ACC112 (cell line): ENCODE results near the gene ANXA10.
"Not testable (repeated sequence)": the region's sequence is repeated elsewhere in the genome, so short reads cannot be mapped to it uniquely, and the experiment has no call there.

Experiments
- H2AFZ ChIP-seq: fragments of 200-600 bp; sonication (generic); one replicate; pipeline ENCODE4 v1.6.0; 2017; ENCODE audit warnings: antibody characterized with exemption, low read length; ENCODE audit not compliant: unreplicated experiment
- H3K27ac ChIP-seq: fragments of 200-600 bp; sonication (generic); 2 replicates; pipeline ENCODE4 v1.5.1; 2014; ENCODE audit warnings: low read depth, mild to moderate bottlenecking, antibody characterized with exemption, low read length, moderate library complexity
- H3K27me3 ChIP-seq: fragments of 200-600 bp; sonication (generic); 2 replicates; pipeline ENCODE4 v1.6.1; 2014; ENCODE audit warnings: mild to moderate bottlenecking, antibody characterized with exemption, low read length, moderate library complexity, mixed read lengths; ENCODE audit not compliant: insufficient read depth
- H3K36me3 ChIP-seq: fragments of 200-600 bp; sonication (generic); 2 replicates; pipeline ENCODE4 v1.6.1; 2016; ENCODE audit warnings: mild to moderate bottlenecking, antibody characterized with exemption, low read length, moderate library complexity, mixed read lengths; ENCODE audit not compliant: insufficient read depth
- H3K4me1 ChIP-seq: fragments of 200-600 bp; sonication (generic); one replicate; pipeline ENCODE4 v1.6.1; 2016; ENCODE audit warnings: low read length, mixed read lengths; ENCODE audit not compliant: insufficient read depth, unreplicated experiment, control insufficient read depth
- H3K4me3 ChIP-seq: fragments of 200-600 bp; sonication (generic); 2 replicates; pipeline ENCODE4 v1.5.1; 2014; ENCODE audit warnings: mild to moderate bottlenecking, low read depth, low read length
- H3K79me2 ChIP-seq: fragments of 200-600 bp; sonication (generic); one replicate; pipeline ENCODE4 v1.6.0; 2016; ENCODE audit warnings: low read length; ENCODE audit not compliant: control insufficient read depth, unreplicated experiment, insufficient read depth

ANXA10 gene

GRCh38 chr4:168077726-168078239, 14.6 kb upstream of the ANXA10 start:
- Histone ChIP-seq H3K79me2 (no peaks in the 10 kb centered on the region), H2AFZ (no peak overlapping the region), H3K4me1 (peaks cover 9% of the 10 kb centered on the region), H3K27me3 (no peaks in the 10 kb centered on the region), H3K36me3 (no peaks in the 10 kb centered on the region), H3K4me3 (no peak overlapping the region), H3K27ac (no peak overlapping the region)

GRCh38 chr4:168082379-168082778, 10.0 kb upstream of the ANXA10 start:
- H2AFZ ChIP-seq = no peak overlapping the region
- peaks cover 6% of the 10 kb centered on the region for H3K4me1 ChIP-seq
- no peak overlapping the region for H3K4me3 ChIP-seq
- no peaks in the 10 kb centered on the region for H3K79me2 ChIP-seq
- no peak overlapping the region for H3K27ac ChIP-seq
- H3K27me3 ChIP-seq = no peaks in the 10 kb centered on the region
- no peaks in the 10 kb centered on the region; the same call in 1 of the 2 replicates for H3K36me3 ChIP-seq

GRCh38 chr4:168095776-168096406, 3.6 kb downstream of the ANXA10 start:
- peaks cover 5% of the 10 kb centered on the region; the same call in 1 of the 2 replicates for H3K36me3 ChIP-seq
- no peaks in the 10 kb centered on the region for H3K79me2 ChIP-seq
- H3K4me3 ChIP-seq = peak overlapping the region; percentile 44
- H3K27me3 ChIP-seq = no peaks in the 10 kb centered on the region
- peaks cover 57% of the 10 kb centered on the region for H3K4me1 ChIP-seq
- peak overlapping the region; percentile 16 for H2AFZ ChIP-seq
- H3K27ac ChIP-seq = peak overlapping the region; percentile 84

- peak overlapping the region; percentile 84 for H3K27ac ChIP-seq
- H3K79me2 ChIP-seq = no peaks in the 10 kb centered on the region
- peaks cover 5% of the 10 kb centered on the region; the same call in 1 of the 2 replicates for H3K36me3 ChIP-seq
- peak overlapping the region; percentile 11 for H2AFZ ChIP-seq
- peaks cover 62% of the 10 kb centered on the region for H3K4me1 ChIP-seq
- no peaks in the 10 kb centered on the region for H3K27me3 ChIP-seq
- 0 out of 2 replicates have a peak overlapping the region, but pooled peaks have one; percentile 44 for H3K4me3 ChIP-seq
Measured at GRCh38 chr4:168096407-168096784, 4.1 kb downstream of the ANXA10 start.

DNA sequence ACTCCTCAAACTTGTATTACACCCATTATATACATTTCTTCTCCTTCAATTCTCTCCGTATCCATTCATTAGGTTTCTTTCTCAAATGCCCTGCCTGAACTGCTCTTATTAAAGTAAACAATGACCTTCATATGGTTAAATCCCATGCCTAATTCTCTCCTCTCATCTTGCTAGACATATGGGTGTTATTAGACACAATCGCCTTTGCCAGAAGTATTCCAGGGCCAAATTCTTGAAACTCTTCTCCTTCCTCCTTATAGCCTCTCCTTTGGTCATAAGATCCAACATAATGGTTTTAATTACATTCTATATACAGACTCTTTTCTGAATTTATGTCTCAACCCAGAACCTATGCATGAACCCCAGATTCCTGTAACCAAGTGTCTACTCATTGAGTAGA, 4.8 kb downstream of the ANXA10 start:
- Histone ChIP-seq H3K27ac (peak overlapping the region; percentile 84), H3K4me1 (peaks cover 62% of the 10 kb centered on the region), H2AFZ (peak overlapping the region; percentile 28)

GRCh38 chr4:168098248-168098717, 5.9 kb downstream of the ANXA10 start:
- peaks cover 57% of the 10 kb centered on the region for H3K4me1 ChIP-seq
- no peak overlapping the region for H3K4me3 ChIP-seq
- no peaks in the 10 kb centered on the region for H3K27me3 ChIP-seq
- H3K27ac ChIP-seq = peak overlapping the region; percentile 84
- no peaks in the 10 kb centered on the region for H3K79me2 ChIP-seq
- H2AFZ ChIP-seq = no peak overlapping the region
- H3K36me3 ChIP-seq = peaks cover 10% of the 10 kb centered on the region; the same call in 1 of the 2 replicates

More for the DNA sequence above, 4.8 kb downstream of the ANXA10 start:
- Histone ChIP-seq H3K79me2 (no peaks in the 10 kb centered on the region), H3K36me3 (peaks cover 9% of the 10 kb centered on the region), H3K27me3 (no peaks in the 10 kb centered on the region), H3K4me3 (no peak overlapping the region)

DNA sequence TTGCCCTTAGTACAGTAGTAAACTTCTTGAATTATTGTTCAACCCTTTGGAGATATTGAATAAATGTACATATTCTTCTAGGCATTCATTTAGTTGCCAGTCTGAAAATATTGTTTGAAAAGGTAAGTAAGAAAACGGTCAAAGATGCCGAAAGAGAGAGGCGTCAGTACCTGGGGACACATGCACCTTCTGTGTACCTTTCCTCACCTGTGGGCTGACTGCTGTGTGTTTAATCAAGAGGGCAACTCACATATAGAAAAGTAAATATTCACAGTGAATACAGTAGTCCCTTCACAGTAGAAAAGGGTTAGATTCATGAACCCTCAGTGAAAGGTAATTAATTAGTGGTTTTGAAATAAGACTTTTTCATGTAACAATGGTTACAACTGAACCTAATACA, 6.9 kb downstream of the ANXA10 start:
- peak overlapping the region; percentile 84 for H3K27ac ChIP-seq
- peaks cover 10% of the 10 kb centered on the region; the same call in 1 of the 2 replicates for H3K36me3 ChIP-seq
- H3K4me1 ChIP-seq = peaks cover 57% of the 10 kb centered on the region
- no peaks in the 10 kb centered on the region for H3K27me3 ChIP-seq
- peak overlapping the region; percentile 44 for H2AFZ ChIP-seq
- H3K4me3 ChIP-seq = peak overlapping the region; percentile 5; the same call in 1 of the 2 replicates
- no peaks in the 10 kb centered on the region for H3K79me2 ChIP-seq

GRCh38 chr4:168101026-168101425, 8.7 kb downstream of the ANXA10 start:
- Histone ChIP-seq H3K4me1 (peaks cover 50% of the 10 kb centered on the region), H3K27ac (peak overlapping the region; percentile 84), H2AFZ (no peak overlapping the region), H3K4me3 (no peak overlapping the region), H3K79me2 (no peaks in the 10 kb centered on the region), H3K36me3 (peaks cover 10% of the 10 kb centered on the region; the same call in 1 of the 2 replicates), H3K27me3 (no peaks in the 10 kb centered on the region)

- Histone ChIP-seq H3K27ac (peak overlapping the region; percentile 43; the same call in 1 of the 2 replicates), H3K4me3 (no peak overlapping the region), H3K79me2 (no peaks in the 10 kb centered on the region), H2AFZ (no peak overlapping the region), H3K36me3 (peaks cover 10% of the 10 kb centered on the region; the same call in 1 of the 2 replicates), H3K27me3 (no peaks in the 10 kb centered on the region), H3K4me1 (peaks cover 38% of the 10 kb centered on the region)
Measured at GRCh38 chr4:168102403-168102802, 10.1 kb downstream of the ANXA10 start.

DNA sequence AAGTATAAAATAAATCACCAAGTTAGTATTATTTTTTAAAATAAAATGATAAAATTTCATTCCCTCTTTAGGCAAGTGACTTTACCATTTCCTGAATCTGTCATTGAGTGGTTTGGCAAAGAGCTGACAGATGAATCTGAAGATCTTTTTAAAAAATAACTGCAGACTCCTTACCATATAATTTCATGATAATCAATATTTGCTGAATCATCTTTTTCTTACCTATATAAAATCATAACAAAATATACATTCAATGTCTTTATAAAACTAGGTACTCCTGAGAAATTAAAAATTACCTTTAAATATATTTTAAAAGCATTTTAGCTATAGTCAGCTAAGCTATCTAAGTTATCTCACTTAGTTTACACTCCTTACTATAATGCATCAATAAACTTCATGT, 17.2 kb downstream of the ANXA10 start:
- Histone ChIP-seq H3K79me2 (no peaks in the 10 kb centered on the region), H2AFZ (no peak overlapping the region), H3K27ac (no peak overlapping the region), H3K27me3 (no peaks in the 10 kb centered on the region), H3K4me1 (peaks cover 12% of the 10 kb centered on the region), H3K36me3 (no peaks in the 10 kb centered on the region), H3K4me3 (no peak overlapping the region)

DNA sequence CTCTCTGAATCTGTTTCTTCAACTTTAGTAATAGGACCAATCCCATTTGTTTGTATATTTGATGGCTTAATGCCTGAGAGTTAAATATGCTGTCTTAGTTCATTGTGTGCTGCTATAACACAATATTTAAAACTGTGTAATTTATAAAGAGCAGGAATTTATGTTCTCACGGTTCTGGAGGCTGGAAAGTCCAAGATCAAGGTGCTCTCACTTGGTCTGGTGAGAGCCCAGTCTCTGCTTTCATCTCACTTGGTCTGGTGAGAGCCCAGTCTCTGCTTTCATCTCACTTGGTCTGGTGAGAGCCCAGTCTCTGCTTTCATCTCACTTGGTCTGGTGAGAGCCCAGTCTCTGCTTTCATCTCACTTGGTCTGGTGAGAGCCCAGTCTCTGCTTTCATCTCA, 20.7 kb downstream of the ANXA10 start:
- not testable (repeated sequence) for H3K27me3 ChIP-seq, H2AFZ ChIP-seq, H3K27ac ChIP-seq, H3K79me2 ChIP-seq, H3K4me3 ChIP-seq, H3K36me3 ChIP-seq
- peaks cover 12% of the 10 kb centered on the region for H3K4me1 ChIP-seq
